Epidermal melanocyte (primary cell): Measurements from ENCODE around the gene C6orf89.
"Not testable (repeated sequence)": the region's sequence is repeated elsewhere in the genome, so short reads cannot be mapped to it uniquely, and the experiment has no call there.

Experiments used
- DNase-seq: peaks from one replicate; pipeline ENCODE4 v3.0.0; 2011; ENCODE audit warnings: low spot score; ENCODE audit not compliant: insufficient read length

C6orf89 gene

DNA sequence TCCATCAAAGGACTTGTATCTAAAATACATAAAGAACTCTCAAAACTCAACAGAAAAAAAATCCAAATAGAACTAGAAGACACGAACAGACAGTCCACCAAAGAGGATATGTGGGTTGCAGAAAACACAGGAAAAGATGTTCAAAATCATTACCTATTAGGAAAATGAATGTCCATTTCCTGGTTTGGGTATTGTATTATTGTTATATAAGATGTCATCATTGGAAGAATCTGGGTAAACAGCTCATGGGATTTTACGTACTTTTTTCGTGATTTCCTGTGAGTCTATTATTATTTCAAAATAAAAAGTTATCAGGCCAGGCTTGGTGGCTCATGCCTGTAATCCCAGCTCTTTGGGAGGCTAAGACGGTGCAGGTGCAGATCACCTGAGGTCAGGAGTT lies 59.5 kb downstream of the C6orf89 start:
- DNase-seq, result no peak

DNA sequence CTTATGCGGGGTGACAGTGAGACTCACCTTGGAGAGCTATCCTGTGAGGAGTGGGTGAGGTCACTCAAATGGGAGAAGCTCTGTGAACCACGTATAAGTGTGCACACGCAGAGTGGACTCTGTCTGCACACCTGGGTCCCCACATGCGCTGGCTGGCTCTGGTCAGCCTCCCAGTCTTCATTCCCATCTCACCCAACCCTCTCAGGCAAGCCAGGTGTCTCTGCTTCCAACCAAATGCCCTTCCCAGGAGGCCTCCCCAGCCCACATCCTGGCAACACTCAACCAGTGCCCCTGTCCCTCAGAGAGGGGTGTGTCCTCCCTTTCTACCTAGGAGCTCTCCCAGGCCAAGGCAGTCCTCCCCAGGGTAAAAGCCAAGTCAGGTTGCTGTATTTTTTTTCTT lies 60.8 kb downstream of the C6orf89 start:
- no peak for DNase-seq

GRCh38 chr6:36947570-36948351 lies 62.0 kb downstream of the C6orf89 start:
- no peak for DNase-seq

- DNase-seq, result not testable (repeated sequence)
Measured at GRCh38 chr6:36949076-36949475, 63.3 kb downstream of the C6orf89 start.

GRCh38 chr6:36949636-36950035 lies 63.9 kb downstream of the C6orf89 start:
- no peak for DNase-seq

GRCh38 chr6:36953931-36954261 lies 68.1 kb downstream of the C6orf89 start:
- DNase-seq, result no peak

GRCh38 chr6:36954262-36954931 lies 68.6 kb downstream of the C6orf89 start, which contains the start of gene PI16:
Gene PI16 (plus strand): TSS chr6:36954738. CDS start chr6:36954761, 23 bp downstream.
- DNase-seq, result no peak

GRCh38 chr6:36955136-36955535 lies 69.4 kb downstream of the C6orf89 start:
- no peak for DNase-seq

- no peak for DNase-seq
Measured at GRCh38 chr6:36955671-36956445, 70.1 kb downstream of the C6orf89 start.

- DNase-seq, result no peak
Measured at GRCh38 chr6:36956446-36956820, 70.7 kb downstream of the C6orf89 start.

- DNase-seq, result no peak
Measured at GRCh38 chr6:36957773-36958271, 72.1 kb downstream of the C6orf89 start.

DNA sequence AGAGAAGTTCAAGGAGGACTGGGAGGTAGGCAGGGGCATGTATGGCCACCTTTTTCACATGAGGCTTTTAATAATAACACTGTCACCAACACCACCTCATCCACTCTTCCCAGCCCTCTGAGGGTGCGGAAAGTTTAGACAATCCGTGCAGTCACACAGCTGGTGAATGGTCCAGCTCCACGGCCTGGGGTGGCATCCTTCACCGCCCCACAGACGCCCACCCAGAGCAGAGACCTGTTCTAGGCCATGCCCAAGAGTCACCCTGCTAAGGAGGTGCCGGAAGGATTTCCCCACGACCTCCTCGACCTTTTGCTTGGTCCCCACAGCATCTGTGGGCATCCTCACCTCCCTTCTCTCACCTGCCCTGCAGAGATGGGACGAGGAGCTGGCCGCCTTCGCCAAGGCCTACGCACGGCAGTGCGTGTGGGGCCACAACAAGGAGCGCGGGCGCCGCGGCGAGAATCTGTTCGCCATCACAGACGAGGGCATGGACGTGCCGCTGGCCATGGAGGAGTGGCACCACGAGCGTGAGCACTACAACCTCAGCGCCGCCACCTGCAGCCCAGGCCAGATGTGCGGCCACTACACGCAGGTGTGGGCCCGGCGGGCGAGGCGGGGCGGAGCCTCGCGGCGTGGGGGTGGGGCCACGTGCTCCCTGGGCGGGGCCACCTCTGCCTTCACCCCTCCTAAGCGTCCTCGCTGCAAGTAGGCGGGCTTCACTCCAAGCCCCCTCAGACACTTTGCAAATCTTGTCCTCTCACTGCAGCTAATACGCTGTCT lies 73.2 kb downstream of the C6orf89 start:
- no peak for DNase-seq

- DNase-seq, result no peak
Measured at GRCh38 chr6:36959555-36960250, 74.0 kb downstream of the C6orf89 start.

DNA sequence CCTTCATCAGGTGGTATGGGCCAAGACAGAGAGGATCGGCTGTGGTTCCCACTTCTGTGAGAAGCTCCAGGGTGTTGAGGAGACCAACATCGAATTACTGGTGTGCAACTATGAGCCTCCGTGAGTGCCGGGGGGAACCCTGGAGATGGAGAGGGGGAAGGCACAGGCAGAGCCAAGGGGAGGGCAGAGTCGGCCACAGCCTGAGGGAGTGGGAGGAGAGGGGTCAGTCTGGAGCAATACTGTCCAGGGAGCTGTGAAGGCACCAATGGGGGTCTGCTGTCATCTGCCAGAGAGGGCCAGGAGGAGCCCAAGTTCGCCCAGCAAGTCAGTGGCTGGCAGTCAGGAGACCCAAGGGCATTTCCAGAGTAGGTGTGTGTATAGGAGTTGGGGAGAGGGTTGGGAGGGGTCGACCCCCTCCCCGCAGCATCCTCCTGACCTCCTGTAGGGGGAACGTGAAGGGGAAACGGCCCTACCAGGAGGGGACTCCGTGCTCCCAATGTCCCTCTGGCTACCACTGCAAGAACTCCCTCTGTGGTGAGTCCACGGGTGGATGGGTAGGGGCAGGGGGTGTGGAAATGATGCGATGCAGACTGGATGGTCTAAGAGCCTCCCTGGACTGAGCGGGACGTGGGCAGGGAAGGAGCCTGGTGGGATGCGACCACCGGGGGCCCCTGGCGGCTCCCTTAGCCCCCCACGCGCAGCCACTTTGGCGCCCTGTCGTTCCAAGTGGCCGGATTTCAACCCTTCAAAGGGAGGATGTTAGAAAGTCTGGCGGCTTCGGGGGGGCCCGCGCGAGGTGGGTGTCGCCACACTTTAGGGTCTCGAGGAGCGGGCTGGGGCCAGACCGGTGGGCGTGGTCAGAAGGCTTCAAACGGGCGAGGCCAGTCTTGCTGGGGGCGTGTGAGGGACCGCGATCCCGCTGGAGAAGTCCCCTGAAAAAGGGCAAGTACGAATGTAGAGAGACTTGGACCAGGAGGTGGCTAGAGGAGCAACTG lies 76.0 kb downstream of the C6orf89 start:
- no peak for DNase-seq

- no peak for DNase-seq
Measured at GRCh38 chr6:36962874-36963273, 77.1 kb downstream of the C6orf89 start.

- no peak for DNase-seq
Measured at GRCh38 chr6:36963451-36964290, 77.9 kb downstream of the C6orf89 start.

GRCh38 chr6:36964349-36964748 lies 78.6 kb downstream of the C6orf89 start:
- no peak for DNase-seq

GRCh38 chr6:36964908-36965307 lies 79.2 kb downstream of the C6orf89 start:
- DNase-seq, result no peak

DNA sequence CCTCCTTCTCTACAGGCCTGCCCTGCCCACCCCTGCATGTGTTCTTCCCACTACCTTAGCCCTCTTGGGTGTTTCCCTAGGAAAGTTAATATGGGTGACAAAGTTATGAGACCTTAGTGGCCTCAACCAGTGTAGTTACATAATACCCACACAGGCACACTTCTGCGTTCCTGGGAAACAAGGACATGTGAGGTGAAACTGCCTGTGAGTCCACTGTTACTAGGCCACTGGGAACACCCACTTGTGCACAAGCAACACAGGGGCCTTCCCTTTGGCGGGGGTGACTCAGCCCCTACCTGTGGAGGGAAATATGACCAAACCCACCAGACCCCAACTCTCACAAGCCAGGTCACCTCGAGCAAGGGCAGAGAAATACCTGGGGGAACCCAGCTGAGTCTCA lies 81.5 kb downstream of the C6orf89 start:
- DNase-seq, result no peak
